ENCODE results near the gene ATP5F1D.

ATP5F1D gene

GRCh38 chr19:1230783-1231489 is 10.6 kb upstream of the ATP5F1D start:
- TF ChIP-seq CTCF (IDR thresholded peaks at IDR 0.05; ENCODE audit: control insufficient read depth, insufficient read depth, low read depth, low read length, missing control alignments): no peak
- DNase-seq (ENCODE audit: low read depth): no peak
- no peak overlapping the region for H3K4me3 ChIP-seq (ENCODE audit: control insufficient read depth, low read depth, low read length)

GRCh38 chr19:1231729-1232637 is 9.6 kb upstream of the ATP5F1D start:
- TF ChIP-seq CTCF (IDR thresholded peaks at IDR 0.05; ENCODE audit: control insufficient read depth, insufficient read depth, low read depth, low read length, missing control alignments): no peak
- no peak for DNase-seq (ENCODE audit: low read depth)
- H3K4me3 ChIP-seq (ENCODE audit: control insufficient read depth, low read depth, low read length): no peak overlapping the region

- no peak overlapping the region for H3K4me3 ChIP-seq (ENCODE audit: control insufficient read depth, low read depth, low read length)
- TF ChIP-seq CTCF (IDR thresholded peaks at IDR 0.05; ENCODE audit: control insufficient read depth, insufficient read depth, low read depth, low read length, missing control alignments): no peak
- no peak for DNase-seq (ENCODE audit: low read depth)
Measured at GRCh38 chr19:1232652-1233072, 8.9 kb upstream of the ATP5F1D start.

- no peak for TF ChIP-seq CTCF (IDR thresholded peaks at IDR 0.05; ENCODE audit: control insufficient read depth, insufficient read depth, low read depth, low read length, missing control alignments)
Measured at GRCh38 chr19:1233115-1233667, 8.4 kb upstream of the ATP5F1D start.

GRCh38 chr19:1234051-1234954 is 7.2 kb upstream of the ATP5F1D start:
- no peak for DNase-seq (ENCODE audit: low read depth)
- no peak for TF ChIP-seq CTCF (IDR thresholded peaks at IDR 0.05; ENCODE audit: control insufficient read depth, insufficient read depth, low read depth, low read length, missing control alignments)
- no peak overlapping the region for H3K4me3 ChIP-seq (ENCODE audit: control insufficient read depth, low read depth, low read length)

More at GRCh38 chr19:1233115-1233667, 8.4 kb upstream of the ATP5F1D start:
- H3K4me3 ChIP-seq (ENCODE audit: control insufficient read depth, low read depth, low read length): no peak overlapping the region
- DNase-seq (ENCODE audit: low read depth): no peak

- TF ChIP-seq CTCF (IDR thresholded peaks at IDR 0.05; ENCODE audit: control insufficient read depth, insufficient read depth, low read depth, low read length, missing control alignments): no peak
- no peak for DNase-seq (ENCODE audit: low read depth)
- H3K4me3 ChIP-seq (ENCODE audit: control insufficient read depth, low read depth, low read length): no peak overlapping the region
Measured at GRCh38 chr19:1234955-1235380, 6.6 kb upstream of the ATP5F1D start.
